Measurements from ENCODE around the gene UBA52. TPM values are rescaled to one million over a fixed set of nuclear protein-coding genes. Genes with fewer than 3 reads are reported as not detected.

UBA52 gene
- total and polyA plus RNA-seq, 2 of the 13 experiments (the other 11 are each of a cell fraction or from before 2014, with no cell fraction given), result 959 to 1,782 TPM

DNA sequence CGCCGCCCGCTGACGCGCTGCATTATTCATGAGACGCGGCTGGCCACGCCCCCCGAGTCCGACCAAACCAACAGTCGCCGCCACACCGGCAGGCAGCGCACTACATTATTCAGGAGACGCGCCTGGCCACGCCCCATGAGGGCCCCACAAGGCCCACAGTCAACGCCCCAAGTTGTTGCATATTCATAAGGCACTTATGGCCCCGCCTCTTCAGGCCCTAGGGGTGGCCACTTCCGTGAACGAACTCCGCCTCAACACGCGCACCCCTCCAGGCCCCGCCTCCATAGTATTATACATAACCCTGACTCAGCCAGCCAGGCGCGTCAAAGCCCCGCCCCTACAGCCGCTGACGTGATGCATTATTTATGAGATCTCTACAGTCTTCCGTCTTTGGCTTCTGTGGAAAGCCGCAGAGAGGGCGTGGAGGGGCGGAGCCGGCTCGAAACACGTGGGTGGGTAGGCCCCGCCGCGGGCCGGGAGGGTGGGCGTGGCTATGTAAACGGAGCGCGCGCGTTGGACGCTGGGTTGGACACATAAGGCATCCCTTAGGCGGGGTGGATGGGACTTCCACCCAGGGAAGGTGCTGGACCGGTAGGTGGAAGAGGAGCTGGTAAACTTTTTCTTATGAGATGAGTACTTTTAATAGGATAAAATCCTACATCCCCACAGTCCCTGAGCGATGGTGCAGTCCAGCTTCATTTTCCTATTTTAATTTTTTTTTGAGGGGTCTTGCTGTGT lies 49.4 kb upstream of the UBA52 start (continued):
- TF ChIP-seq, protein P1, sequence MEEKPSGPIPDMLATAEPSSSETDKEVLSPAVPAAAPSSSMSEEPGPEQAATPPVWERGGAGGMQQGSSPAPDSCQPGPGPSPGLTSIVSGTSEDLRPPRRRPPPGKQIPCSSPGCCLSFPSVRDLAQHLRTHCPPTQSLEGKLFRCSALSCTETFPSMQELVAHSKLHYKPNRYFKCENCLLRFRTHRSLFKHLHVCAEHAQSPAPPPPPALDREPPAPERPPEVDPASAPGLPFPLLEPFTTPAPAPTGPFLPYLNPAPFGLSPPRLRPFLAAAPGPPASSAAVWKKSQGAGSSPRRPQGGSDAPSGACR (CRISPR knock-in tag; IDR thresholded peaks at IDR 0.05), result no peak
- TF ChIP-seq FOXA1 (IDR thresholded peaks at IDR 0.05) (no peak), FOXA1 (CRISPR knock-in tag; IDR thresholded peaks at IDR 0.05) (peak; percentile 70), HDAC2 (CRISPR knock-in tag; IDR thresholded peaks at IDR 0.05) (peak; percentile 13; the same call in 1 of the 2 replicates), ZNF780A (CRISPR knock-in tag; IDR thresholded peaks at IDR 0.05) (no peak), ELF3 (CRISPR knock-in tag; IDR thresholded peaks at IDR 0.05) (peak; percentile 50; the same call in 1 of the 2 replicates), ATRX (CRISPR knock-in tag; IDR thresholded peaks at IDR 0.05; ENCODE audit: borderline replicate concordance) (no peak), NFATC3 (CRISPR knock-in tag; IDR thresholded peaks at IDR 0.05) (no peak), NR2F6 (IDR thresholded peaks at IDR 0.05) (no peak), NR2F6 (CRISPR knock-in tag; IDR thresholded peaks at IDR 0.05) (no peak), ZNF562 (CRISPR knock-in tag; IDR thresholded peaks at IDR 0.05; ENCODE audit: borderline replicate concordance) (no peak)
- TF ChIP-seq, protein P2, sequence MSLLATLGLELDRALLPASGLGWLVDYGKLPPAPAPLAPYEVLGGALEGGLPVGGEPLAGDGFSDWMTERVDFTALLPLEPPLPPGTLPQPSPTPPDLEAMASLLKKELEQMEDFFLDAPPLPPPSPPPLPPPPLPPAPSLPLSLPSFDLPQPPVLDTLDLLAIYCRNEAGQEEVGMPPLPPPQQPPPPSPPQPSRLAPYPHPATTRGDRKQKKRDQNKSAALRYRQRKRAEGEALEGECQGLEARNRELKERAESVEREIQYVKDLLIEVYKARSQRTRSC (CRISPR knock-in tag; IDR thresholded peaks at IDR 0.05; ENCODE audit: low read depth), result no peak
- TF ChIP-seq, protein P3, sequence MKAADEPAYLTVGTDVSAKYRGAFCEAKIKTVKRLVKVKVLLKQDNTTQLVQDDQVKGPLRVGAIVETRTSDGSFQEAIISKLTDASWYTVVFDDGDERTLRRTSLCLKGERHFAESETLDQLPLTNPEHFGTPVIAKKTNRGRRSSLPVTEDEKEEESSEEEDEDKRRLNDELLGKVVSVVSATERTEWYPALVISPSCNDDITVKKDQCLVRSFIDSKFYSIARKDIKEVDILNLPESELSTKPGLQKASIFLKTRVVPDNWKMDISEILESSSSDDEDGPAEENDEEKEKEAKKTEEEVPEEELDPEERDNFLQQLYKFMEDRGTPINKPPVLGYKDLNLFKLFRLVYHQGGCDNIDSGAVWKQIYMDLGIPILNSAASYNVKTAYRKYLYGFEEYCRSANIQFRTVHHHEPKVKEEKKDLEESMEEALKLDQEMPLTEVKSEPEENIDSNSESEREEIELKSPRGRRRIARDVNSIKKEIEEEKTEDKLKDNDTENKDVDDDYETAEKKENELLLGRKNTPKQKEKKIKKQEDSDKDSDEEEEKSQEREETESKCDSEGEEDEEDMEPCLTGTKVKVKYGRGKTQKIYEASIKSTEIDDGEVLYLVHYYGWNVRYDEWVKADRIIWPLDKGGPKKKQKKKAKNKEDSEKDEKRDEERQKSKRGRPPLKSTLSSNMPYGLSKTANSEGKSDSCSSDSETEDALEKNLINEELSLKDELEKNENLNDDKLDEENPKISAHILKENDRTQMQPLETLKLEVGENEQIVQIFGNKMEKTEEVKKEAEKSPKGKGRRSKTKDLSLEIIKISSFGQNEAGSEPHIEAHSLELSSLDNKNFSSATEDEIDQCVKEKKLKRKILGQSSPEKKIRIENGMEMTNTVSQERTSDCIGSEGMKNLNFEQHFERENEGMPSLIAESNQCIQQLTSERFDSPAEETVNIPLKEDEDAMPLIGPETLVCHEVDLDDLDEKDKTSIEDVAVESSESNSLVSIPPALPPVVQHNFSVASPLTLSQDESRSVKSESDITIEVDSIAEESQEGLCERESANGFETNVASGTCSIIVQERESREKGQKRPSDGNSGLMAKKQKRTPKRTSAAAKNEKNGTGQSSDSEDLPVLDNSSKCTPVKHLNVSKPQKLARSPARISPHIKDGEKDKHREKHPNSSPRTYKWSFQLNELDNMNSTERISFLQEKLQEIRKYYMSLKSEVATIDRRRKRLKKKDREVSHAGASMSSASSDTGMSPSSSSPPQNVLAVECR (CRISPR knock-in tag; IDR thresholded peaks at IDR 0.05; ENCODE audit: borderline replicate concordance), result peak; percentile 54; the same call in 1 of the 2 replicates
- TF ChIP-seq, protein P4, sequence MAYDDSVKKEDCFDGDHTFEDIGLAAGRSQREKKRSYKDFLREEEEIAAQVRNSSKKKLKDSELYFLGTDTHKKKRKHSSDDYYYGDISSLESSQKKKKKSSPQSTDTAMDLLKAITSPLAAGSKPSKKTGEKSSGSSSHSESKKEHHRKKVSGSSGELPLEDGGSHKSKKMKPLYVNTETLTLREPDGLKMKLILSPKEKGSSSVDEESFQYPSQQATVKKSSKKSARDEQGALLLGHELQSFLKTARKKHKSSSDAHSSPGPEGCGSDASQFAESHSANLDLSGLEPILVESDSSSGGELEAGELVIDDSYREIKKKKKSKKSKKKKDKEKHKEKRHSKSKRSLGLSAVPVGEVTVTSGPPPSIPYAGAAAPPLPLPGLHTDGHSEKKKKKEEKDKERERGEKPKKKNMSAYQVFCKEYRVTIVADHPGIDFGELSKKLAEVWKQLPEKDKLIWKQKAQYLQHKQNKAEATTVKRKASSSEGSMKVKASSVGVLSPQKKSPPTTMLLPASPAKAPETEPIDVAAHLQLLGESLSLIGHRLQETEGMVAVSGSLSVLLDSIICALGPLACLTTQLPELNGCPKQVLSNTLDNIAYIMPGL (CRISPR knock-in tag; IDR thresholded peaks at IDR 0.05; ENCODE audit: borderline replicate concordance in 1 of 2, low read depth in 1 of 2), result 0 out of 4 replicates have a peak, but pooled peaks of 1 of the 2 experiments have one; percentile 0
- TF ChIP-seq, protein P5, sequence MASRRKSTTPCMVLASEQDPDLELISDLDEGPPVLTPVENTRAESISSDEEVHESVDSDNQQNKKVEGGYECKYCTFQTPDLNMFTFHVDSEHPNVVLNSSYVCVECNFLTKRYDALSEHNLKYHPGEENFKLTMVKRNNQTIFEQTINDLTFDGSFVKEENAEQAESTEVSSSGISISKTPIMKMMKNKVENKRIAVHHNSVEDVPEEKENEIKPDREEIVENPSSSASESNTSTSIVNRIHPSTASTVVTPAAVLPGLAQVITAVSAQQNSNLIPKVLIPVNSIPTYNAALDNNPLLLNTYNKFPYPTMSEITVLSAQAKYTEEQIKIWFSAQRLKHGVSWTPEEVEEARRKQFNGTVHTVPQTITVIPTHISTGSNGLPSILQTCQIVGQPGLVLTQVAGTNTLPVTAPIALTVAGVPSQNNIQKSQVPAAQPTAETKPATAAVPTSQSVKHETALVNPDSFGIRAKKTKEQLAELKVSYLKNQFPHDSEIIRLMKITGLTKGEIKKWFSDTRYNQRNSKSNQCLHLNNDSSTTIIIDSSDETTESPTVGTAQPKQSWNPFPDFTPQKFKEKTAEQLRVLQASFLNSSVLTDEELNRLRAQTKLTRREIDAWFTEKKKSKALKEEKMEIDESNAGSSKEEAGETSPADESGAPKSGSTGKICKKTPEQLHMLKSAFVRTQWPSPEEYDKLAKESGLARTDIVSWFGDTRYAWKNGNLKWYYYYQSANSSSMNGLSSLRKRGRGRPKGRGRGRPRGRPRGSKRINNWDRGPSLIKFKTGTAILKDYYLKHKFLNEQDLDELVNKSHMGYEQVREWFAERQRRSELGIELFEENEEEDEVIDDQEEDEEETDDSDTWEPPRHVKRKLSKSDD (CRISPR knock-in tag; IDR thresholded peaks at IDR 0.05; ENCODE audit: low read depth), result no peak
- TF ChIP-seq, protein P6, sequence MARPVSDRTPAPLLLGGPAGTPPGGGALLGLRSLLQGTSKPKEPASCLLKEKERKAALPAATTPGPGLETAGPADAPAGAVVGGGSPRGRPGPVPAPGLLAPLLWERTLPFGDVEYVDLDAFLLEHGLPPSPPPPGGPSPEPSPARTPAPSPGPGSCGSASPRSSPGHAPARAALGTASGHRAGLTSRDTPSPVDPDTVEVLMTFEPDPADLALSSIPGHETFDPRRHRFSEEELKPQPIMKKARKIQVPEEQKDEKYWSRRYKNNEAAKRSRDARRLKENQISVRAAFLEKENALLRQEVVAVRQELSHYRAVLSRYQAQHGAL (CRISPR knock-in tag; IDR thresholded peaks at IDR 0.05; ENCODE audit: not compliant biosample characterization), result no peak
- TF ChIP-seq, protein P7, sequence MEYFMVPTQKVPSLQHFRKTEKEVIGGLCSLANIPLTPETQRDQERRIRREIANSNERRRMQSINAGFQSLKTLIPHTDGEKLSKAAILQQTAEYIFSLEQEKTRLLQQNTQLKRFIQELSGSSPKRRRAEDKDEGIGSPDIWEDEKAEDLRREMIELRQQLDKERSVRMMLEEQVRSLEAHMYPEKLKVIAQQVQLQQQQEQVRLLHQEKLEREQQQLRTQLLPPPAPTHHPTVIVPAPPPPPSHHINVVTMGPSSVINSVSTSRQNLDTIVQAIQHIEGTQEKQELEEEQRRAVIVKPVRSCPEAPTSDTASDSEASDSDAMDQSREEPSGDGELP (IDR thresholded peaks at IDR 0.05; ENCODE audit: borderline replicate concordance, low read depth), result no peak
